ENCODE results near the gene MMP17.

GRCh38 chr12:131806674-131807073, 21.5 kb upstream of the MMP17 start:
- TF ChIP-seq, protein P1, sequence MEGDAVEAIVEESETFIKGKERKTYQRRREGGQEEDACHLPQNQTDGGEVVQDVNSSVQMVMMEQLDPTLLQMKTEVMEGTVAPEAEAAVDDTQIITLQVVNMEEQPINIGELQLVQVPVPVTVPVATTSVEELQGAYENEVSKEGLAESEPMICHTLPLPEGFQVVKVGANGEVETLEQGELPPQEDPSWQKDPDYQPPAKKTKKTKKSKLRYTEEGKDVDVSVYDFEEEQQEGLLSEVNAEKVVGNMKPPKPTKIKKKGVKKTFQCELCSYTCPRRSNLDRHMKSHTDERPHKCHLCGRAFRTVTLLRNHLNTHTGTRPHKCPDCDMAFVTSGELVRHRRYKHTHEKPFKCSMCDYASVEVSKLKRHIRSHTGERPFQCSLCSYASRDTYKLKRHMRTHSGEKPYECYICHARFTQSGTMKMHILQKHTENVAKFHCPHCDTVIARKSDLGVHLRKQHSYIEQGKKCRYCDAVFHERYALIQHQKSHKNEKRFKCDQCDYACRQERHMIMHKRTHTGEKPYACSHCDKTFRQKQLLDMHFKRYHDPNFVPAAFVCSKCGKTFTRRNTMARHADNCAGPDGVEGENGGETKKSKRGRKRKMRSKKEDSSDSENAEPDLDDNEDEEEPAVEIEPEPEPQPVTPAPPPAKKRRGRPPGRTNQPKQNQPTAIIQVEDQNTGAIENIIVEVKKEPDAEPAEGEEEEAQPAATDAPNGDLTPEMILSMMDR (IDR thresholded peaks at IDR 0.05; ENCODE audit: low read depth, low read length, poor library complexity, severe bottlenecking): no peak
- no peak for TF ChIP-seq EZH2phosphoT487 (IDR thresholded peaks at IDR 0.05; ENCODE audit: borderline replicate concordance, low read length)
